DMS153 treated with DMSO at 0.1 percent for 48 hours (cell line): ENCODE data around the gene ZNF705A.
A peak's percentile ranks its signal among the peaks of the same experiment; 100 is the strongest.
"Not testable (repeated sequence)": the region's sequence is repeated elsewhere in the genome, so short reads cannot be mapped to it uniquely, and the experiment has no call there.

Experiments used
- DNase-seq: peaks from one replicate; lab custom pipeline; 2025; ENCODE audit not compliant: unreplicated experiment; lab: John Stamatoyannopoulos, UW

Gene ZNF705A

GRCh38 chr12:8156845-8157244 lies at the start of gene ZNF705A:
TSS of gene ZNF705A (plus strand) at chr12:8157015. CDS start at chr12:8172626, 15,611 bp downstream.
- no peak for DNase-seq

GRCh38 chr12:8108808-8109398 lies 47.9 kb upstream of the ZNF705A start:
- peak; percentile 16 for DNase-seq

- DNase-seq, result not testable (repeated sequence)
Observed at GRCh38 chr12:8113117-8113516, 43.7 kb upstream of the ZNF705A start.

GRCh38 chr12:8120072-8120713 lies 36.6 kb upstream of the ZNF705A start:
- DNase-seq, result no peak

- no peak for DNase-seq
Observed at GRCh38 chr12:8123124-8123912, 33.5 kb upstream of the ZNF705A start, which contains the start of gene CLEC4A. TSS of gene CLEC4A (plus strand) at chr12:8123617. CDS start at chr12:8123879, 262 bp downstream.

- DNase-seq, result no peak
Observed at GRCh38 chr12:8127138-8127537, 29.7 kb upstream of the ZNF705A start.

GRCh38 chr12:8133636-8134397 lies 23.0 kb upstream of the ZNF705A start:
- not testable (repeated sequence) for DNase-seq

- DNase-seq, result not testable (repeated sequence)
Observed at GRCh38 chr12:8134398-8134930, 22.4 kb upstream of the ZNF705A start.

- DNase-seq, result not testable (repeated sequence)
Observed at GRCh38 chr12:8141647-8142046, 15.2 kb upstream of the ZNF705A start.

- no peak for DNase-seq
Observed at GRCh38 chr12:8143261-8143660, 13.6 kb upstream of the ZNF705A start.

GRCh38 chr12:8145754-8146441 lies 10.9 kb upstream of the ZNF705A start:
- no peak for DNase-seq

GRCh38 chr12:8146442-8146771 lies 10.4 kb upstream of the ZNF705A start:
- DNase-seq, result no peak

GRCh38 chr12:8154526-8154925 lies 2.3 kb upstream of the ZNF705A start:
- no peak for DNase-seq

GRCh38 chr12:8156416-8156815 lies 399 bp upstream of the ZNF705A start:
- no peak for DNase-seq

GRCh38 chr12:8157484-8158198 lies 826 bp downstream of the ZNF705A start:
- no peak for DNase-seq

GRCh38 chr12:8172911-8173310 lies 16.1 kb downstream of the ZNF705A start:
- DNase-seq, result not testable (repeated sequence)

- DNase-seq, result peak; percentile 21
Observed at GRCh38 chr12:8179989-8180585, 23.3 kb downstream of the ZNF705A start.

GRCh38 chr12:8181271-8181670 lies 24.5 kb downstream of the ZNF705A start:
- not testable (repeated sequence) for DNase-seq

- DNase-seq, result not testable (repeated sequence)
Observed at GRCh38 chr12:8182923-8183322, 26.1 kb downstream of the ZNF705A start.
